ENCODE data around the gene PLXNA4.

Gene PLXNA4

GRCh38 chr7:132435016-132435990 is 141.0 kb downstream of the PLXNA4 start:
- POLR2A ChIA-PET (ENCODE audit: low non-redundant PET), result no interaction called here
- no peak overlapping the region for H3K27ac ChIP-seq
- CTCF ChIA-PET, result no interaction called here
- TF ChIP-seq CTCF (conservative IDR thresholded peaks at IDR 0.05; ENCODE audit: low read depth), result no peak
- DNase-seq (ENCODE audit: low spot score), result no peak

- DNase-seq (ENCODE audit: low spot score), result no peak
- no peak for TF ChIP-seq CTCF (conservative IDR thresholded peaks at IDR 0.05; ENCODE audit: low read depth)
- CTCF ChIA-PET, result no interaction called here
- no peak overlapping the region for H3K27ac ChIP-seq
- POLR2A ChIA-PET (ENCODE audit: low non-redundant PET), result no interaction called here
Measured at GRCh38 chr7:132434041-132434440, 142.2 kb downstream of the PLXNA4 start.

- TF ChIP-seq CTCF (conservative IDR thresholded peaks at IDR 0.05; ENCODE audit: low read depth), result no peak
- ChIA-PET CTCF (no interaction called here), POLR2A (ENCODE audit: low non-redundant PET) (no interaction called here)
- DNase-seq (ENCODE audit: low spot score), result no peak
- no peak overlapping the region for H3K27ac ChIP-seq
Measured at GRCh38 chr7:132433301-132433700, 143.0 kb downstream of the PLXNA4 start.

- H3K27ac ChIP-seq, result no peak overlapping the region
- peak; percentile 78 for DNase-seq (ENCODE audit: low spot score)
- TF ChIP-seq CTCF (conservative IDR thresholded peaks at IDR 0.05; ENCODE audit: low read depth), result no peak
- POLR2A ChIA-PET (ENCODE audit: low non-redundant PET), result no interaction called here
- CTCF ChIA-PET, result interaction anchor here (0.8 kb wide), 1 partner anchor 150 kb away, joined by 3 read pairs; no protein-coding TSS in a partner anchor
Measured at GRCh38 chr7:132430861-132431822, 145.1 kb downstream of the PLXNA4 start.

- DNase-seq (ENCODE audit: low spot score), result no peak
- ChIA-PET POLR2A (ENCODE audit: low non-redundant PET) (no interaction called here), CTCF (no interaction called here)
- TF ChIP-seq CTCF (conservative IDR thresholded peaks at IDR 0.05; ENCODE audit: low read depth), result no peak
- no peak overlapping the region for H3K27ac ChIP-seq
Measured at GRCh38 chr7:132430041-132430855, 146.0 kb downstream of the PLXNA4 start.
